ENCODE results near the gene RLIM. TPM values are rescaled to one million over a fixed set of nuclear protein-coding genes. Genes with fewer than 3 reads are reported as not detected.

RLIM gene
- total RNA-seq (2016; rRNA removed; fragmentation: Illumina TruSeq; extraction: Trizol) (24.5 and 41.8 TPM in 2 replicates), polyA plus RNA-seq (2011; rRNA removed) (5.7 and 7.7 TPM in 2 replicates), polyA minus RNA-seq (2011; rRNA and poly(A)+ RNA removed; ENCODE audit: low replicate concordance) (9.1 and 42.3 TPM in 2 replicates), Bru-seq, nascent RNA (percentile 93 among the genes with signal in this experiment), BruChase-seq, experiment 1, labeled RNA remaining after a 6-hour chase (percentile 95 among the genes with signal in this experiment), BruChase-seq, experiment 2, labeled RNA remaining after a 2-hour chase (percentile 96 among the genes with signal in this experiment)
- 1.5 and 1.8 TPM in 2 replicates for total RNA-seq (2016; cell fraction: cytosol; rRNA removed; fragmentation: Illumina TruSeq; extraction: Trizol; ENCODE audit: low read depth)
- 24.2 and 38.8 TPM in 2 replicates for total RNA-seq (2016; cell fraction: insoluble cytoplasmic fraction; rRNA removed; fragmentation: Illumina TruSeq; extraction: Trizol)
- 7.6 and 8.7 TPM in 2 replicates for total RNA-seq (2016; cell fraction: membrane; rRNA removed; fragmentation: Illumina TruSeq; extraction: Trizol)
- total RNA-seq (2016; cell fraction: nucleus; rRNA removed; fragmentation: Illumina TruSeq; extraction: Trizol), result 22.6 and 26.7 TPM in 2 replicates
- 2.9 and 4.9 TPM in 2 replicates for polyA plus RNA-seq (2011; cell fraction: cytosol; rRNA removed)
- polyA plus RNA-seq (2011; cell fraction: nucleus; rRNA removed), result 4.0 and 5.3 TPM in 2 replicates
- 6.1 and 7.5 TPM in 2 replicates for polyA plus RNA-seq (2012)
- 0.32 and 0.33 TPM in 2 replicates for polyA plus RNA-seq (2016; cell fraction: cytosol; fragmentation: Illumina TruSeq; extraction: Trizol; ENCODE audit: low read depth)
- polyA plus RNA-seq (2016; cell fraction: insoluble cytoplasmic fraction; fragmentation: Illumina TruSeq; extraction: Trizol; ENCODE audit: low read depth), result 11.5 and 12.2 TPM in 2 replicates
- polyA plus RNA-seq (2016; cell fraction: membrane; fragmentation: Illumina TruSeq; extraction: Trizol; ENCODE audit: low read depth), result 1.1 and 1.5 TPM in 2 replicates
- polyA plus RNA-seq (2016; cell fraction: nucleus; fragmentation: Illumina TruSeq; extraction: Trizol; ENCODE audit: insufficient read depth, low read depth), result 11.7 and 12.3 TPM in 2 replicates
- polyA minus RNA-seq (2011; cell fraction: cytosol; rRNA and poly(A)+ RNA removed), result 16.9 and 20.0 TPM in 2 replicates
- 38.5 and 40.6 TPM in 2 replicates for polyA minus RNA-seq (2011; cell fraction: nucleus; rRNA and poly(A)+ RNA removed)
- long read RNA-seq, experiment 1, full-length matches to known transcripts, result 7 of 12 reads
- long read RNA-seq, experiment 1, partial matches to known transcripts, result 0 of 12 reads
- long read RNA-seq, experiment 1, other reads (novel, unspliced or antisense), result 5 of 12 reads
- long read RNA-seq, experiment 2, full-length matches to known transcripts, result 3 of 18 reads
- long read RNA-seq, experiment 2, partial matches to known transcripts, result 1 of 18 reads
- long read RNA-seq, experiment 2, other reads (novel, unspliced or antisense), result 14 of 18 reads

GRCh38 chrX:74614093-74614909 lies at the start of gene RLIM:
Gene RLIM (minus strand): TSS chrX:74614624. CDS start chrX:74595977, 18,647 bp downstream.
- 0% methylated on average over 3 of the region's 66 CpGs for WGBS (ENCODE audit: low lambda C conversion rate)
- H3K9me3 ChIP-seq (ENCODE audit: low read length), result no peaks in the 10 kb centered on the region
- no peaks in the 10 kb centered on the region; a peak in 1 of 5 replicates for H3K27me3 ChIP-seq (ENCODE audit: control insufficient read depth in 1 of 2, insufficient read depth in 2 of 2, low read length in 2 of 2)
- peak within 1 kb of the TSS; percentile 63 to 82 (median 81) for H3K4me3 ChIP-seq (replicated peaks in 1 of 3; ENCODE audit: insufficient read depth in 1 of 3, low read depth in 2 of 3, low read length in 3 of 3)
- in situ Hi-C loops (cut with HindIII; ENCODE audit: extremely low pct_ligation_motif_present, low pct_unique_long_range_greater_than_20kb) (no loop called here), intact Hi-C loops (cut with micrococcal nuclease; ENCODE audit: unreplicated experiment) (no loop called here)
- CTCF ChIA-PET (ENCODE audit: low intra/inter-chr PET ratio, low total read pairs), result no interaction called here
- H3K79me2 ChIP-seq (ENCODE audit: insufficient read depth, low read length), result peaks cover 42% of the 10 kb centered on the region
- peak within 1 kb of the TSS; percentile 86 for H3K9ac ChIP-seq (ENCODE audit: insufficient read depth, low read depth, low read length)
- ATAC-seq (peak; percentile 99), DNase-seq (ENCODE audit: low spot score) (peak; percentile 89), FAIRE-seq (peak; percentile 74)
- peak within 1 kb of the TSS; percentile 91 for H3K27ac ChIP-seq (ENCODE audit: extremely low read length, insufficient read depth, low read length)
- peaks cover 3% of the 10 kb centered on the region; the same call in 1 of the 2 replicates for H4K20me1 ChIP-seq (ENCODE audit: insufficient read depth, low read length)
- H3K4me1 ChIP-seq (ENCODE audit: insufficient read depth, low read length), result no peaks in the 10 kb centered on the region
- POLR2A ChIA-PET, result no interaction called here
- TSS peak; percentile 61 for BruUV-seq (replicated peaks)
- H2AFZ ChIP-seq (ENCODE audit: low read length), result peak within 1 kb of the TSS; percentile 63
- H3K4me2 ChIP-seq (ENCODE audit: low read depth, low read length), result peak within 1 kb of the TSS; percentile 63
- H3K36me3 ChIP-seq (replicated peaks in 1 of 2; ENCODE audit: control insufficient read depth in 1 of 2, insufficient read depth in 2 of 2, low read length in 2 of 2), result no peaks in the 10 kb centered on the region
- TF ChIP-seq ZBTB40 (IDR thresholded peaks at IDR 0.05) (0 out of 2 replicates have a peak, but pooled peaks have one; percentile 28), ZBTB40 (CRISPR knock-in tag; IDR thresholded peaks at IDR 0.05) (no peak; the same call in 1 of the 2 replicates), MAX (IDR thresholded peaks at IDR 0.05) (peak; percentile 84), ELF3 (CRISPR knock-in tag; IDR thresholded peaks at IDR 0.05) (peak; percentile 24; the same call in 1 of the 2 replicates), HOMEZ (CRISPR knock-in tag; IDR thresholded peaks at IDR 0.05; ENCODE audit: low read depth) (0 out of 2 replicates have a peak, but pooled peaks have one; percentile 69), ZMAT3 (CRISPR knock-in tag; conservative IDR thresholded peaks at IDR 0.05) (peak; percentile 48; the same call in 1 of the 2 replicates)

Measured in HepG2 (cell line).